ENCODE data around the gene SHISAL2A.

SHISAL2A gene

GRCh38 chr1:52681136-52681535 lies 48.2 kb downstream of the SHISAL2A start:
- POLR2A ChIA-PET, result no interaction called here

GRCh38 chr1:52683367-52683940 lies 50.5 kb downstream of the SHISAL2A start:
- POLR2A ChIA-PET, result no interaction called here
- no peak for DNase-seq (ENCODE audit: extremely low spot score)
- CTCF ChIA-PET, result interaction anchor here (1.7 to 3.6 kb wide), 2 partner anchors 15 to 17 kb away, joined by 4 to 13 read pairs; no protein-coding TSS in a partner anchor
- TF ChIP-seq, protein P1, sequence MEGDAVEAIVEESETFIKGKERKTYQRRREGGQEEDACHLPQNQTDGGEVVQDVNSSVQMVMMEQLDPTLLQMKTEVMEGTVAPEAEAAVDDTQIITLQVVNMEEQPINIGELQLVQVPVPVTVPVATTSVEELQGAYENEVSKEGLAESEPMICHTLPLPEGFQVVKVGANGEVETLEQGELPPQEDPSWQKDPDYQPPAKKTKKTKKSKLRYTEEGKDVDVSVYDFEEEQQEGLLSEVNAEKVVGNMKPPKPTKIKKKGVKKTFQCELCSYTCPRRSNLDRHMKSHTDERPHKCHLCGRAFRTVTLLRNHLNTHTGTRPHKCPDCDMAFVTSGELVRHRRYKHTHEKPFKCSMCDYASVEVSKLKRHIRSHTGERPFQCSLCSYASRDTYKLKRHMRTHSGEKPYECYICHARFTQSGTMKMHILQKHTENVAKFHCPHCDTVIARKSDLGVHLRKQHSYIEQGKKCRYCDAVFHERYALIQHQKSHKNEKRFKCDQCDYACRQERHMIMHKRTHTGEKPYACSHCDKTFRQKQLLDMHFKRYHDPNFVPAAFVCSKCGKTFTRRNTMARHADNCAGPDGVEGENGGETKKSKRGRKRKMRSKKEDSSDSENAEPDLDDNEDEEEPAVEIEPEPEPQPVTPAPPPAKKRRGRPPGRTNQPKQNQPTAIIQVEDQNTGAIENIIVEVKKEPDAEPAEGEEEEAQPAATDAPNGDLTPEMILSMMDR (IDR thresholded peaks at IDR 0.05; ENCODE audit: control extremely low read depth, extremely low read depth, low read depth, missing control alignments), result no peak

More at GRCh38 chr1:52681136-52681535, 48.2 kb downstream of the SHISAL2A start:
- TF ChIP-seq, protein P1 (IDR thresholded peaks at IDR 0.05; ENCODE audit: control extremely low read depth, extremely low read depth, low read depth, missing control alignments), result no peak
- CTCF ChIA-PET, result interaction anchor here (1.6 kb wide), 1 partner anchor 39 kb away, joined by 3 read pairs; no protein-coding TSS in a partner anchor
- DNase-seq (ENCODE audit: extremely low spot score), result no peak

DNA sequence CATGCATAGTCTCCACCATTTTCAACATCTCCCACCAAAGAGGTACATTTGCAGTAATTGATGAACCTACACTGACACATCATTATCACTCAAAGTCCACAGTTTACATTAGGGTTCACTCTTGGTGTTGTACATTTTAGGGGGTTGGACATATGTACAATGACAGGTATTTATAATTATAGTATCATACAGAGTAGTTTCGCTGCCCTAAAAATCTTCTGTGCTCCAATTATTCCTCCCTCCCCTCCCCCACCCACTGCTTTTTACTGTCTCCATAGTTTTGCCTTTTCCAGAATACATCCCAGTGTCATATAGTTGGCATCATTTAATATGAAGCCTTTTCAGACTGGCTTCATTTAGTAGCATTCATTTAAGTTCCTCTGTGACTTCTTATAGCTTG lies 51.6 kb downstream of the SHISAL2A start:
- POLR2A ChIA-PET, result no interaction called here
- CTCF ChIA-PET, result interaction anchor here (0.7 to 3.9 kb wide), 5 partner anchors 16 to 788 kb away, joined by 3 to 20 read pairs (median 4); partner anchors contain the start of genes ORC1 and PRPF38A
- TF ChIP-seq, protein P1 (IDR thresholded peaks at IDR 0.05; ENCODE audit: control extremely low read depth, extremely low read depth, low read depth, missing control alignments), result no peak
- no peak for DNase-seq (ENCODE audit: extremely low spot score)

DNA sequence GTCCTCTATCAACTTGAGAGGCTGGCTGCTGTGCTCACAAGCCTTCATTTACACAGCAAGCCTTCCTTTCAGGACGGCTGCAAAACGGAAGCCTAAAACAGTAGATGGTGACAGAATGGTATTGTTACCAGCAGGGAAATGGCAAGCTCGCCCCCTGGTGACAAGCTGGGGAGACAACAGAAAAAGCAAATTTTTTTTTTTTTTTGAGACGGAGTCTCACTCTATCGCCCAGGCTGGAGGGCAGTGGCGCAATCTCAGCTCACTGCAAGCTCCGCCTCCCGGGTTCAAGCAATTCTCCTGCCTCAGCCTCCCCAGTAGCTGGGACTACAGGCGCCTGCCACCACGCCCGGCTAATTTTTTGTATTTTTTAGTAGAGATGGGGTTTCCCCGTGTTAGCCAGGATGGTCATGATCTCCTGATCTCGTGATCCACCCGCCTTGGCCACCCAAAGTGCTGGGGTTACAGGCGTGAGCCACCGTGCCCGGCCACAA lies 53.3 kb downstream of the SHISAL2A start:
- ChIA-PET CTCF (interaction anchor here (0.7 to 3.9 kb wide), 41 partner anchors 10 to 790 kb away, joined by 3 to 20 read pairs (median 4); partner anchors contain the start of genes ECHDC2, GPX7, ORC1 and PRPF38A), POLR2A (interaction anchor here (0.6 to 0.7 kb wide), 2 partner anchors 25 to 365 kb away, joined by 4 to 5 read pairs; no protein-coding TSS in a partner anchor)
- DNase-seq (ENCODE audit: extremely low spot score), result peak; percentile 77
- TF ChIP-seq, protein P1 (IDR thresholded peaks at IDR 0.05; ENCODE audit: control extremely low read depth, extremely low read depth, low read depth, missing control alignments), result peak; percentile 75

- no peak for DNase-seq (ENCODE audit: extremely low spot score)
- CTCF ChIA-PET, result interaction anchor here (0.7 to 3.9 kb wide), 39 partner anchors 10 to 790 kb away, joined by 3 to 20 read pairs (median 4); partner anchors contain the start of genes ECHDC2, GPX7, ORC1 and PRPF38A
- TF ChIP-seq, protein P1 (IDR thresholded peaks at IDR 0.05; ENCODE audit: control extremely low read depth, extremely low read depth, low read depth, missing control alignments), result no peak
- POLR2A ChIA-PET, result interaction anchor here (0.6 to 0.7 kb wide), 2 partner anchors 25 to 366 kb away, joined by 4 to 5 read pairs; no protein-coding TSS in a partner anchor
Measured at GRCh38 chr1:52686830-52687229, 53.9 kb downstream of the SHISAL2A start.

DNA sequence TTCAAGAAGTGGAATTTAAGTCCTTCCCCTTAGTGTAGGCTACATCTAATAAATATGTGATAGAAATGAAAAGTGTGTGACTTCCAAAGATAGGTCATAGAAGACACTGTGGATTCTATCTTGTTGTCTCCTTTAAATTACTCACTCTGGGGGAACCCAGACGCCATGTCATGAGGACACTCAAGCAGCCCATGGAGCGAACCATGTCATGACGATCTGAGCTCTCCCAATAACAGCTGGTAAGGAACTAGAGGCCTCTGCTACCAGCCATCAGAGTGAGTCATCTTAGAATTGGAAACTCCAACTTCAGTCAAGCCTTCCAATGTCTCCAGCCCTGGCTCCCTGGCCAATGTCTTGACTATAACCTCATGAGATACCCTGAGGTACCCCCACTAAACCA lies 58.9 kb downstream of the SHISAL2A start:
- CTCF ChIA-PET, result interaction anchor here (0.7 to 1.1 kb wide), 2 partner anchors 11 to 22 kb away, joined by 3 read pairs; no protein-coding TSS in a partner anchor
- DNase-seq (ENCODE audit: extremely low spot score), result no peak
- TF ChIP-seq, protein P1 (IDR thresholded peaks at IDR 0.05; ENCODE audit: control extremely low read depth, extremely low read depth, low read depth, missing control alignments), result no peak
- POLR2A ChIA-PET, result no interaction called here
